ENCODE results near the gene HOXC9. TPM values are rescaled to one million over a fixed set of nuclear protein-coding genes. Genes with fewer than 3 reads are reported as not detected.

HOXC9 gene
- polyA plus RNA-seq, 3 donors: 21.0 to 25.3 (median 22.3) TPM

- no peak for DNase-seq (ENCODE audit: low read depth in 3 of 3, low spot score in 2 of 3)
Observed at GRCh38 chr12:53963005-53963404, 37.0 kb upstream of the HOXC9 start.

GRCh38 chr12:53963434-53964314, 36.3 kb upstream of the HOXC9 start:
- no peak for DNase-seq (ENCODE audit: low read depth in 3 of 3, low spot score in 2 of 3)

GRCh38 chr12:53964315-53964713, 35.6 kb upstream of the HOXC9 start:
- DNase-seq (ENCODE audit: low read depth in 3 of 3, low spot score in 2 of 3): no peak

- DNase-seq (ENCODE audit: low read depth in 3 of 3, low spot score in 2 of 3): no peak
Observed at GRCh38 chr12:53965281-53966084, 34.5 kb upstream of the HOXC9 start.

DNA sequence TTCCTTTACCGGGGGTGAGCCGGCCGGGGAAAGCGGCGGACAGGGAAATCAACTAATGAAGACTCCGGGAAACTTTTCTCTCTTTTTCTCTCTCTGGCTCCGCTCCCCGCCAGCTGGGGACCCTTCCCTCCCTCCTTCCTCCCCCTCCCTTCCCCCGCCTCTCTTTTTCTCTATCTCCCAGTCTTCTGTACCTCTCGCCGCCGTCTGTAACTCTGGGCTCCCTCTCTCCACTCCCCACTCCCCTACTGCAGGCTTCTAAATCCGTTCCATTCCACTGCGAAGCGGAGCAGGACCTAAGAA, 33.9 kb upstream of the HOXC9 start:
- DNase-seq (ENCODE audit: low read depth in 3 of 3, low spot score in 2 of 3): no peak

DNA sequence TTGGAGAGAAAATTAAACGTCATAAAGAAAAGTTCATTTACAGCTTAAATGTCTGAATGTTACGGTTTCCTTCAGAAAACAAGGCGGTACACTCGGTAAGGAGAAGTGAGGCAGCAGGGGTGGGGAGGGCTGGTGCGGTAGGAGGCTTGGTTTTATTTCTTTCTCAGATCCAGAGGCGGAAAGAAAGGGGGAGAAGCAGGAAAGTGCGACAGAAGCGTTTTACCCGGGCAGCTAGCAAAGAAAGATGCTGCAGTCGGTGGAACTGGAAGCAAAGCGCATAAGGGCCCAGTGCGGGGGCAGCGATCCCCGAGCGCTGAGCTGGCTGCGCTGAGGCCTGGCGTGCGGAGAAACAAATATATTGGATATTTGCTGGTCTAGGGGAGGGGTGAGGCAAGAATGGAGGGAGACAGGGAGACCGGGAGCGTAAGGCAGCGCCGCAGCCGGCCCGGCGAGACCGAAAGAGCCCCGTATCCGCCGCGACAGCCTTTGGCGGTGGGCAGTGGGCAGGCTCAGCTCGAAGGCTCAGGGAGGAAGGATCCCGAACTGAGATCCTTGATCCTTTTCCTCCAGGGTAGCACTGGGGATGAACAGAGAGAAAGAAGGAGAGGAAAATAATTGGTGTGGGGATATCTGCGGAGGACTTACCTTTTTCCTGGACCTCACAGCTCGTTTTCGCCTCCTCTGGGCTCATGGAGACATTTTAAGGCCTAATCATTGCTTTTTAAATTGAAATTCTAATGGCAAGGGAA, 33.4 kb upstream of the HOXC9 start:
- DNase-seq (ENCODE audit: low read depth in 3 of 3, low spot score in 2 of 3): no peak

DNA sequence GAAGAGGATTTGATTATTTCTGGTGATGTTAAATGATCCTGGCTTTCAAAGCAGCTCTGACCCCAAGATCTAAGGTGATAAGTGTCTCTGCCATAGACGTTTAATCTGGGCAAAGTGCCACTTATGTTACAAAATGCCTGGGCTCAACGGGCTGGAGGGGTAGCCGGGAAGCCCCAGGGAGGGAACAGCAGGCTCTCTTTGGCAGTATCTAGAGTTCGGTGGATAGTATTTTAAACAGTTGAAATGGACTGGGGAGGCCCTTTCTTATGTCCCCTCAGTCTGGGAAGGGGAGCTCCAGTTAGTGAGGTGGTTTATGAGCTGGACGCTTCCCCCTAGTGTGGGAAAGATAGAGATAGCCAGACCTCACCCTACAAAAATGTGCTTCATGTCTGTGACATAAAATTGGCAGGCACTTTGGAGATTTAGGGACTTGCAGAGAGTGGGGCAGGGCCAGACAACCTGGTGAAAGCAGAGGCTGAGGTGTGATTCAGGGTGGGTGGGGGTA, 32.5 kb upstream of the HOXC9 start:
- no peak for DNase-seq (ENCODE audit: low read depth in 3 of 3, low spot score in 2 of 3)

DNA sequence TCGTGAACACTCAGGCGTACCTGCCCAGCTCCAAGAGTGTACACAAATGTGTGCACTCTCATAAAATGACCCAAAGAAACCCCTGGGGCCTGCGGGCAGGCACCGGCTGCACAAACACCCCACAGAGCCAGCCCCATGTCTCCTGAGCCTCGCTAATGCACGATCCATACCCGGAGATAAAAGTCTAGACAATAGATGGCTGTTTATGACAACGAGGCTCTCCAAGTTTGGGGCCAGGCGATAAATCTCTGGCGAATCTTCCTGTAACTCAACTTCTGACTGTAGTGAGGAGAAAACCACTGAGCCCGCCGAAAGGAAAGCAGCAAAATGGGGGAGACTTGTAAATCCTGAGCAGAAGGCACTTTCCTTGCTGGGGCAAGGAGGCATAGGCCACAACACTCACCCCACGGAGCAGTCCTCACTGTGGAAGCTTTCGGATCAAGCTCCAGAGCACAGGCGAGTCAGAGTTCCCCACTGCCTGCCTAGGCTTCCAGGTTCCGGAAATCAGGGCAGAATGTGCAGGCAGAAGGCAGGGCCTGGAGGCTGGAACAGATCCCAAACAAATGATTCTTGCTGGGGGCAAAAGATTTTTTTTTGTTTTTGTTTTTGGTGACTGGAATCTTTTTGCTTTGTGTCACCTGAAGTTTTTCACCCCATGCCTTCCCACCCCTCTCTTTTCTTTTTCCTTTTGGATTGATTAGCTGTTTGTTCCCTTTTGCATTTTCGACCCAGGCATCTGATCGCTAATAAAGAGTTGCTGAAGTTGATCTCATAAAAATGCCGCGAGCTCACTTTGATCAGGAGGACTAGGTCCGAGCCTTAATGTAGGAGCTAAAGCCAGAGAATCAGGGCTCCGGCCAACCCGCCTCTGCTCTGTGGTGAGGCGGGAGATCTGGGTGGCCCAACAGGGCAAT, 31.5 kb upstream of the HOXC9 start:
- no peak for DNase-seq (ENCODE audit: low read depth in 3 of 3, low spot score in 2 of 3)

GRCh38 chr12:53969588-53970259, 30.2 kb upstream of the HOXC9 start:
- DNase-seq (ENCODE audit: low read depth in 3 of 3, low spot score in 2 of 3): no peak

DNA sequence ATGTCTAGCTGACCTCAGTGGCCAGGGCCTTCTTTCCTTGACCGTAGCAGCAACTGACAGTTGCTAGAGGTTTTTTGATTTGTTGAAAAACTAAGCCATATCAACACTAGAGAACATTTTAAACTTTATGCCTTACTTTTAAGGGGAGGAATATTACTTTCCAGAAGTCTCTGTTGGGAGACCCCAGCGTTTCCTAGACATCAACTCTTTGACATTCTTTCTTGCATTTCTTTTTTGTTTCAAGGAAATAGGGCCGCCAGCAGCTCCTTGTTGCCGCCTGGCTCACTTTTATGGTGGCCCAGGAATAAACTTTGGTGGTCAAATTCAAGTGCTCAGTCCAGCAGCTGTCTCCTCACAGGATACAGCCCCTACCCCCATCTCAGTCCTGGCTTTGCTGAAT, 29.5 kb upstream of the HOXC9 start:
- DNase-seq (ENCODE audit: low read depth in 3 of 3, low spot score in 2 of 3): no peak

GRCh38 chr12:53971129-53971528, 28.8 kb upstream of the HOXC9 start:
- DNase-seq (ENCODE audit: low read depth in 3 of 3, low spot score in 2 of 3): no peak

DNA sequence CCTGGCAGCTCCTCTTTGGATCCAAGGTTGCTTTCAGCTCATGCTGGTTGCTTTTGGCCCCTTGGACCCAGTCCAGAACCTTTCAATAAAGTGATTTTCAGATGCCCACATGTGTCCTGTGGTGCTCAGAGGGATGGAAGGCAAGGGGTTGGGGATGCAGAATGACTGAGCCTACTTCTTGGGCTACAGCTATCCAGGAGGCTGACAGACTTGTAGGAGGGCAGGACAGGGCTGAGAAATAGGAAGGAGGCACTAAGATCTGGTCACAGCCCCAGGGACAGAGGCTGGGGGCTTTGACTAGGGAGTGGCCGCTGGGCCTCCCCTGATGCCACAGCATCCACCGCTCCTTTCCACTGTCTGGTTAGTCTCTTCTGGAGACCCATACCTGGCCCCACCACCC, 28.3 kb upstream of the HOXC9 start:
- no peak for DNase-seq (ENCODE audit: low read depth in 3 of 3, low spot score in 2 of 3)

GRCh38 chr12:53972152-53972702, 27.7 kb upstream of the HOXC9 start:
- no peak for DNase-seq (ENCODE audit: low read depth in 3 of 3, low spot score in 2 of 3)

DNA sequence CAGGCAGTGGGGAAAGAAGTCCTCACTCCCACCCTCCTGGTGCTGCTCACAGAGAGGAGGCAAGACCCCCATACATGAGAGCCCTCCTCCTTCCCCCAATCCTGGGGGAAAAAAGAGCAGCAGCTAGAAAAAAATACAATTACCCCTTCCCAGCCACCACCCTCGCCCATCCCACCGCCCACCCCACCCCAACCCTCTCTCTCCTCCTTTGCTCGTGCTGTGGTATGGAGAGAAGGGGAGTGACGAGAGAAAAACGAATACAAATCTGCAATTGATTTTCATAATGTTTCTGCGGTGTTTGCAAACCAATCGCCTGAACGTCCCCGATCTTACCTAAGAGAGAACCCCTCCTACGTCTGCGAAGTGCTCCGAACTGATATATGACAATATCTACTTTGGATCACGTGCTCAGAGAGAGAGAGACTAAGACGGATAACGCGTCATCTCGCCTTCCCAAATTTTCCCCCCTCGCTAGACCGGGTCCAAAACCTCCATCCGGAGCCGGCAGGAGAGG, 27.2 kb upstream of the HOXC9 start, which contains the start of gene HOXC11:
TSS of gene HOXC11 (plus strand) at position 405 of the 514 bp plus-strand sequence. CDS start 116 bp downstream, outside the sequence.
- DNase-seq (ENCODE audit: low read depth in 3 of 3, low spot score in 2 of 3): no peak

- no peak for DNase-seq (ENCODE audit: low read depth in 3 of 3, low spot score in 2 of 3)
Observed at GRCh38 chr12:53973236-53974042, 26.5 kb upstream of the HOXC9 start.

- no peak for DNase-seq (ENCODE audit: low read depth in 3 of 3, low spot score in 2 of 3)
Observed at GRCh38 chr12:53974084-53975063, 25.6 kb upstream of the HOXC9 start, which contains the start of gene HOTAIR. HOTAIR (minus strand) TSS chr12:53974954.

GRCh38 chr12:53975064-53975471, 24.9 kb upstream of the HOXC9 start:
- no peak for DNase-seq (ENCODE audit: low read depth in 3 of 3, low spot score in 2 of 3)
